ENCODE data around the gene CUEDC2.

CUEDC2 gene

GRCh38 chr10:102453502-102453901, 21.1 kb upstream of the CUEDC2 start:
- DNase-seq = no peak

- peak; percentile 70 for DNase-seq
Observed at GRCh38 chr10:102452672-102453340, 20.4 kb upstream of the CUEDC2 start.

DNA sequence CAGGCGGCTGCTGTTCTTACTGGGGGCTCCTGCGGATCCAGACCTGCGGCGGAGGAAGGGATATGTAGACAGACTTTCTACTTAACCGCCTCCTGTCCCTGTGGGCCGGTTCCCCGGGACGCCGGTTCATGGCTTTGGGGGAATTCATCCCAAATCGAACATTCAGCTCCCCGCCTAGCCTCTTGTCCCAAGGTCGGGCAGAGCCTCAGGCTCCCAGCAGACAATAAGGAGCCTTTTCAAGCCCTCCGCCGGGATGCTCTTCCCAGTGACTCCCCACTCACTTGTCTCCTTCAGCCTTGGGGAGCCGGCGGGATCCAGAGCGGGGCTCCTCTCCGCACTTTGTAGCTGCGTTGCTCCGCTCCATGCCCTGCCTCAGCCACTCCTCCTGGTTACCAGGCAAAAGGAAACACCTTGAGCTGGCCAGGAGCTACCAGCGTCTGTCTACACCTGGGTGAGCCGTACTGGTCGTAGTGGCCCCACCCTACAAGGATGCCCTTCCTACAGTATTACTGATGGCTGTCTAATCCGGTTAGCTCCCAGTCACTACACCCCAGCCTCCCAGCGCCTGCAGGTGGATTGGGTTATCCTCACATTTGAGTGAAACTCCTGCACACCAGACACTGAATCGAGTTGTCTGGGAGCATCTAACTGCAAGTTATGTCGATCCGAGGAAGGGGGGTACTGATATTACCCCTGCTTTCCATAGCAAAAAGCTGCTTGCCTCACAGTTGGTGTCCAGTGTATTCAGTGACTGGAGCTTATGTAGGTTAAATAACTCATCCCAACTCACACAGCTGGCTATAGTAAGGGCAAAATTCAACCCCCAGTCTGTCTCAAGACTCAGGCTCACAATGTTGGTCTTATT, 19.0 kb upstream of the CUEDC2 start, which contains the start of gene C10orf95:
Gene C10orf95 (minus strand): TSS at position 439 of the 865 bp plus-strand sequence. CDS start 450 bp downstream, outside the sequence.
- DNase-seq = no peak

- peak; percentile 83 for DNase-seq
Observed at GRCh38 chr10:102450374-102451104, 18.2 kb upstream of the CUEDC2 start.

GRCh38 chr10:102450124-102450373, 17.7 kb upstream of the CUEDC2 start:
- DNase-seq = no peak

GRCh38 chr10:102449321-102450123, 17.1 kb upstream of the CUEDC2 start:
- DNase-seq = peak; percentile 45

GRCh38 chr10:102444851-102445250, 12.5 kb upstream of the CUEDC2 start:
- DNase-seq = no peak

DNA sequence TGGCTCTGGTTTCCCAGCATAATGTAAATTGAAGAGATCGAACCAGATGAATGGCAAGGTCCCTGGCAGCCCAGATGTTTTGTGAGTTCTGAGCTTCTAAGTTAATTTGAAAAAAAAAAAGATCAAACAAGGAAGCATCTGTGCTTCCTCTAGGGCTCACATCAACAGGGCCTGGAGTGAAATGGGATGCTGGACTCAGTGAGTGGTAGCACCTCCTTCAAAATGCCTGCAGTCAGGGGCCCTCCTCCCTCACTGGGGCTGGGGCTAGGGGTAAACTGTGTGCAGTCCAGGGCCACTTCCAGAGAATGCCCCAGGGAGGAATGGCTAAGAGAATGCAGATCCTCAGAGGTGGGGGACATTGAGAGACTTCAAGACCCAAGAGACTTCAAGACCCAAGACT, 6.0 kb upstream of the CUEDC2 start:
- DNase-seq = no peak

- DNase-seq = no peak
Observed at GRCh38 chr10:102437515-102437914, 5.1 kb upstream of the CUEDC2 start.

DNA sequence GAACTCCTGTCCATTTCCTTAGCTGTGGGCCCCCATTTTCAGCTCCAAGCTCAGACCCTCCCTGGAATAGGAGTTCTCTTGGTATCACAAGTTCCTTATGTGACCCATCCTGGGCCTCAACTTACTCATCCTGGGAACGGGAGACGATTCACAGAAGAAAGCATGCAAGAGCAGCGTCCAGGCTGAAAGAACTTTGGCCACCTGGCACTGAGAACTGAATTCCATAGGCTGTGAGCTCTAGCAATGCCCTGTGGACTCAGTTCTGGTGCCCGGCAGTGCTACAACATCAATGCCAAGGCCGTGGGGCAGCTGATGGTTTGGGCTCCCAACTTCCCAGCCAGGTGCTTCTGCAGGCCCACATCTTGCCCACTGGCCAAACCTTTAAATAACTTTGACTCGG, 3.9 kb upstream of the CUEDC2 start:
- no peak for DNase-seq

- DNase-seq = no peak
Observed at GRCh38 chr10:102435529-102436233, 3.3 kb upstream of the CUEDC2 start.

GRCh38 chr10:102435133-102435497, 2.7 kb upstream of the CUEDC2 start:
- DNase-seq = no peak

DNA sequence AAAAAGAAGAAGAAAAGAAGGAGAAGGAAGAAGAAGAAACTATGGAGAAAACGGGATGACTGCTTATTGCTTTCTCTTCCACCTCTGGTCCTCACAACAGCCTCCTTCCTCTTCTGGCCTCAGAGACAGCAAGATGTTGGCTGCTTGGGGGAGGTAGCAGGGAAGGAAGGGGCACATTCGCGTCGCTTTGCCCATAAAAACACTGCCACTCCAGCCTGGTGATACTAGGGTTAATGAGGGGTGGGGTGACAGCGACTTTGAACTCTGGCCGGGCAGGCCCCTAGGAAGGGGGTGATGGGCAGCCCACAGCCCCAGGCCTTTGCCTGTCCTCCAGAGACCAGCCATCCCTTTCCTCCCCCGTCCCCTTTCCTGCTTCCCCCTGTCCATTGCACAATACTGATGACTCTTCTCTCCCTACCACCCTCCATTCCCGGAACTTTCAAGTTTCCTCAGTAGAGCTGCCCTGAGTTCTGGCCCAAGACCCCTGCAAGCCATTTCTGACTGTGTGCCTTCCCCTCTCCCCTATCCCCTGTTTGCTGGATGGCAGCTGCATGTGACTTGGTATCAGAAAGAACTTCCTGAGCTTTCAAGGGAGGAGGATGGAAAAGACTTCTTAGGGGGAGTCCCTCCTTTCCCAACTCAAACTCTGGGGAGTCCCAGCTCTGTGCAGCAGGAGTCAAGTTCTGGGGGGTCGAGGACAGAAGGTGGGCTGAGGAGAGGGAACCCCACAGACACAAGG, 2.2 kb upstream of the CUEDC2 start:
- peak; percentile 73 for DNase-seq

- no peak for DNase-seq
Observed at GRCh38 chr10:102433619-102434046, 1.3 kb upstream of the CUEDC2 start.

GRCh38 chr10:102431452-102432124, 786 bp downstream of the CUEDC2 start:
- DNase-seq = peak; percentile 48

DNA sequence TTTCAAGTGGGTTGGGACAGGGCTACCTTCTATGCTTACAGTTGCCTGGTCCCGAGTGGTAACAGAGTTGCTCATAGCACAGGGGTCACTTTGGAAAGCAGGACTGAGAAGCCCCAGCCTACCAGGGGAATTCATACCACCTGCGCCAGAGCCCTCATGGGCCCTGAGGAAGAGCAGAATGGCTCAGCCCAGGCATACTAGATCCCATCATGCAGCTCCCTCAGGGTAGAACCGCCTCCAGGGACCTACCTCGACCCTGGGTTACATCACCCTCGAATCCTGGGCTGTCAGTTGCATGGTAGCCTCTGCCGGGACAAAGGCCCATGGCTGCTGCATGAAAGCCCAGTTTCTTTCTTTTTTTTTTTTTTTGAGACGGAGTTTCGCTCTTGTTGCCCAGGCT, 2.9 kb downstream of the CUEDC2 start:
- no peak for DNase-seq

DNA sequence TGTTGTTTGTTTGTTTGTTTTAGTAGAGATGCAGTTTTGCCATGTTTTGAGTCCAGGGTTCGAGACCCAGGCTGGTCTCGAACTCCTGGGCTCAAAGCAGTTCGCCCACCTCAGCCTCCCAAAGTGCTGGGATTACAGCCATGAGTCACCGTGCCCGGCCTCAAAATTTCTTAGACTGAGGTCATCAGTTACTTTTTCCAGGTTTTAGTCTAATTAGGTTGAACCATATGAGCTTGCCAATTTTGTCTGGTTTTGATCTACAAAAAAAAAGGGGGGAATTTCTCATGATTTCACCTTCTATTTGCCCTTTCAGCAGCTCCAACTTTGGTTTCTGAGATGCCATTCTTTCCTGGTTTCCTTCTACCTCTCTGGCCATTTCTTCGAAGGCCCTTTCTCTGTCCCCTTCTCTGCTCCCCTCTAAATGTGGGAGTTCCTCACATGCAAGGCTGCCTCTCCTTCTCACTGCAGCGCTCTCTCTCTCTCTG, 5.5 kb downstream of the CUEDC2 start:
- DNase-seq = peak; percentile 54

DNA sequence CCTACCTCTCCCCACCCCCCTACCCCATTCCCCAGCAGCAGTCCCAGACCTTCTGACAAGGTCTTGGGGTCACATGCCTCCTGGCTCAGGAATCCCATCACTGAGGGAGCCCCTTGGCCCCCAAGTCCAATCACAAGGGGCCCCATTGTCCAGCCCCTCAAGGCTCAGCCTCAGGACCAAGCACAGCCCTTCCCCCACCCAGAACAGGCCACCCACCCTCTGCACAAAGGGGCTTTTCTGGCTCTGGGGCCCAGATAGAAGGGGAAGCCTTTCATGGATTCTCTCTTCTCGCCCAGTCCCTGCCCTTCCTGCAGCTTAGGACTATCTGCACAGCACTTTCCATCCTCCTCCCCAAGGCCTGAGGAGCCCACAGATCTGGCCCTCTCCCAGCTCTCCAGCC, 6.9 kb downstream of the CUEDC2 start:
- DNase-seq = no peak

DNA sequence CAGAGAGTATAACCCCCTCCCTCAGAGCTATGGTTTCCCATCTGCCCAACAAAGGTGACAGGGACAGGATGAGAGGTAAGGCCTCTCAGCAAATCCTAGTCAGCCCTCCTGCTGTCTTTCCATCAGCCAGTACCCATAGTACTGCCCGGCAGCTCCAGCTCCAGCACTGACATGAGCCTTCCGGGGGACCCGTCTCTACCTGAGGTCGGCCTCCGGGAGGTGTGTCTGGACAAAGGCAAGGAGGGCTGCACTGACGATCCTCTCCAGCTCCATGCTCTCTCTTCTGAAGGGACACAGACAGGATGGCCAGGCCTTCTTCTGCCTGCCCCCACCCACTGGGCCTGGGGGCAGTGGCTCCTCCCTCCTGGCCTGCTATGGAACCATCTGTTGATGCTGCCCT, 7.5 kb downstream of the CUEDC2 start:
- no peak for DNase-seq

DNA sequence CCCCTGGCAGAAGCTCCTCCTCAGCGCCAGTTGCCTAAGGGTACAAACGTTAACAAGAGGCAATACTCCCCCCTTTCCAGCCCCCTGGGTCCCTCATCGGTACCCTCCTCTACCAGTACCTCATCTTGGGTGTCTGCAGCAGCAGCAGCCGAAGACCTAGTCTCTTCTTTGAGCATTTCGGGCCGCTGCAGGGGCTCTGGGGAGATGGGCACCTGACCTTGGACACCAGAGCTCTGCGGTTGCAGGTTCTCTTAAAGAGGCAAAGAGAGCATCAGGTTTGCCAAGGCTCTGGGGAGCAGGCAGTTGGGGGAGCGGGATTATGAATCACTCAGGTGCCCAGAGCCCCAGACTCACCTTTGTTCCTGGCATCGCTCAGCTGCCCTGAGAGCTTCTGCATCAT, 8.2 kb downstream of the CUEDC2 start:
- DNase-seq = no peak

Measured in fibroblast of skin of right biceps (primary cell).